ENCODE data around the gene TMTC1. TPM values are rescaled to one million over a fixed set of nuclear protein-coding genes. Genes with fewer than 3 reads are reported as not detected.

The TMTC1 gene
- total RNA-seq, 3 donors from 2014 or later (not counting 1 experiment from before 2014, with no cell fraction given) = 0.18 to 2.0 (median 0.50) TPM

- Histone ChIP-seq H3K27ac (ENCODE audit: low read length) (no peak overlapping the region), H3K27me3 (ENCODE audit: control insufficient read depth, insufficient read depth, low read length) (no peaks in the 10 kb centered on the region), H3K36me3 (ENCODE audit: control insufficient read depth, insufficient read depth, low read length) (no peaks in the 10 kb centered on the region), H3K4me3 (ENCODE audit: low read length) (no peak overlapping the region), H3K9me3 (ENCODE audit: control insufficient read depth, insufficient read depth, low read length) (no peaks in the 10 kb centered on the region), H3K4me1 (ENCODE audit: control insufficient read depth, insufficient read depth, low read length) (no peaks in the 10 kb centered on the region)
- no peak for DNase-seq
- no peak for ATAC-seq
- no peaks in the 10 kb centered on the region for H3K9me3 Mint-ChIP-seq
- H3K4me1 Mint-ChIP-seq = no peaks in the 10 kb centered on the region
- H3K27ac Mint-ChIP-seq = no peak overlapping the region
- H3K4me3 Mint-ChIP-seq = no peak overlapping the region
- no peaks in the 10 kb centered on the region for H3K36me3 Mint-ChIP-seq
- no peak for TF ChIP-seq CTCF (IDR thresholded peaks at IDR 0.05)
- peaks cover 8 to 20% of the 10 kb centered on the region in 2 donors for H3K27me3 Mint-ChIP-seq (ENCODE audit: low read depth in 2 of 2)
- WGBS (ENCODE audit: insufficient coverage) = 85% methylated on average over 6 of the region's 6 CpGs
- intact Hi-C loops (cut with micrococcal nuclease) = no loop called here
Observed at GRCh38 chr12:29510591-29511185, 273.1 kb downstream of the TMTC1 start.

GRCh38 chr12:29509503-29509902 lies 274.2 kb downstream of the TMTC1 start:
- no peaks in the 10 kb centered on the region for H3K4me1 ChIP-seq (ENCODE audit: control insufficient read depth, insufficient read depth, low read length)
- no peak for ATAC-seq
- H3K27me3 ChIP-seq (ENCODE audit: control insufficient read depth, insufficient read depth, low read length) = no peaks in the 10 kb centered on the region
- no peak overlapping the region for H3K27ac Mint-ChIP-seq
- intact Hi-C loops (cut with micrococcal nuclease) = no loop called here
- peaks cover 0 to 17% of the 10 kb centered on the region in 2 donors for H3K27me3 Mint-ChIP-seq (ENCODE audit: low read depth in 2 of 2)
- no peak for DNase-seq
- no peaks in the 10 kb centered on the region for H3K9me3 Mint-ChIP-seq
- H3K36me3 ChIP-seq (ENCODE audit: control insufficient read depth, insufficient read depth, low read length) = no peaks in the 10 kb centered on the region
- WGBS (ENCODE audit: insufficient coverage) = 83% methylated on average over 1 of the region's 1 CpG
- H3K9me3 ChIP-seq (ENCODE audit: control insufficient read depth, insufficient read depth, low read length) = no peaks in the 10 kb centered on the region
- TF ChIP-seq CTCF (IDR thresholded peaks at IDR 0.05) = no peak
- no peak overlapping the region for H3K4me3 Mint-ChIP-seq
- H3K4me3 ChIP-seq (ENCODE audit: low read length) = no peak overlapping the region
- no peaks in the 10 kb centered on the region for H3K36me3 Mint-ChIP-seq
- no peaks in the 10 kb centered on the region for H3K4me1 Mint-ChIP-seq
- no peak overlapping the region for H3K27ac ChIP-seq (ENCODE audit: low read length)

- no peak overlapping the region for H3K4me3 ChIP-seq (ENCODE audit: low read length)
- H3K36me3 Mint-ChIP-seq = no peaks in the 10 kb centered on the region
- ATAC-seq (no peak), DNase-seq (no peak)
- H3K9me3 Mint-ChIP-seq = no peaks in the 10 kb centered on the region
- no peak overlapping the region for H3K4me3 Mint-ChIP-seq
- no peaks in the 10 kb centered on the region for H3K9me3 ChIP-seq (ENCODE audit: control insufficient read depth, insufficient read depth, low read length)
- H3K27me3 ChIP-seq (ENCODE audit: control insufficient read depth, insufficient read depth, low read length) = no peaks in the 10 kb centered on the region
- H3K27me3 Mint-ChIP-seq (ENCODE audit: low read depth in 2 of 2) = peaks cover 0 to 17% of the 10 kb centered on the region in 2 donors
- intact Hi-C loops (cut with micrococcal nuclease) = no loop called here
- no peak overlapping the region for H3K27ac Mint-ChIP-seq
- no peak for TF ChIP-seq CTCF (IDR thresholded peaks at IDR 0.05)
- no peaks in the 10 kb centered on the region for H3K4me1 ChIP-seq (ENCODE audit: control insufficient read depth, insufficient read depth, low read length)
- H3K36me3 ChIP-seq (ENCODE audit: control insufficient read depth, insufficient read depth, low read length) = no peaks in the 10 kb centered on the region
- 90% methylated on average over 2 of the region's 2 CpGs for WGBS (ENCODE audit: insufficient coverage)
- H3K27ac ChIP-seq (ENCODE audit: low read length) = no peak overlapping the region
- H3K4me1 Mint-ChIP-seq = no peaks in the 10 kb centered on the region
Observed at GRCh38 chr12:29508949-29509348, 274.8 kb downstream of the TMTC1 start.

GRCh38 chr12:29505122-29505521 lies 278.6 kb downstream of the TMTC1 start:
- H3K9me3 ChIP-seq (ENCODE audit: control insufficient read depth, insufficient read depth, low read length) = no peaks in the 10 kb centered on the region
- no peaks in the 10 kb centered on the region for H3K4me1 Mint-ChIP-seq
- H3K4me1 ChIP-seq (ENCODE audit: control insufficient read depth, insufficient read depth, low read length) = no peaks in the 10 kb centered on the region
- ATAC-seq (no peak), DNase-seq (no peak)
- H3K9me3 Mint-ChIP-seq = no peaks in the 10 kb centered on the region
- H3K36me3 Mint-ChIP-seq = no peaks in the 10 kb centered on the region
- 83% methylated on average over 3 of the region's 3 CpGs for WGBS (ENCODE audit: insufficient coverage)
- no peaks in the 10 kb centered on the region for H3K36me3 ChIP-seq (ENCODE audit: control insufficient read depth, insufficient read depth, low read length)
- intact Hi-C loops (cut with micrococcal nuclease) = no loop called here
- H3K4me3 Mint-ChIP-seq = no peak overlapping the region
- no peak overlapping the region for H3K27ac Mint-ChIP-seq
- no peak overlapping the region for H3K27ac ChIP-seq (ENCODE audit: low read length)
- H3K27me3 ChIP-seq (ENCODE audit: control insufficient read depth, insufficient read depth, low read length) = no peaks in the 10 kb centered on the region
- no peak overlapping the region for H3K4me3 ChIP-seq (ENCODE audit: low read length)
- no peak for TF ChIP-seq CTCF (IDR thresholded peaks at IDR 0.05)
- peaks cover 0 to 7% of the 10 kb centered on the region in 2 donors for H3K27me3 Mint-ChIP-seq (ENCODE audit: low read depth in 2 of 2)
